NCI-H226 (cell line): ENCODE measurements around the gene ARHGAP31.
"Not testable (repeated sequence)": the region's sequence is repeated elsewhere in the genome, so short reads cannot be mapped to it uniquely, and the experiment has no call there.

Experiments
- DNase-seq: peaks from one replicate; pipeline ENCODE4 v3.0.0-alpha.2; 2015

ARHGAP31 gene

DNA sequence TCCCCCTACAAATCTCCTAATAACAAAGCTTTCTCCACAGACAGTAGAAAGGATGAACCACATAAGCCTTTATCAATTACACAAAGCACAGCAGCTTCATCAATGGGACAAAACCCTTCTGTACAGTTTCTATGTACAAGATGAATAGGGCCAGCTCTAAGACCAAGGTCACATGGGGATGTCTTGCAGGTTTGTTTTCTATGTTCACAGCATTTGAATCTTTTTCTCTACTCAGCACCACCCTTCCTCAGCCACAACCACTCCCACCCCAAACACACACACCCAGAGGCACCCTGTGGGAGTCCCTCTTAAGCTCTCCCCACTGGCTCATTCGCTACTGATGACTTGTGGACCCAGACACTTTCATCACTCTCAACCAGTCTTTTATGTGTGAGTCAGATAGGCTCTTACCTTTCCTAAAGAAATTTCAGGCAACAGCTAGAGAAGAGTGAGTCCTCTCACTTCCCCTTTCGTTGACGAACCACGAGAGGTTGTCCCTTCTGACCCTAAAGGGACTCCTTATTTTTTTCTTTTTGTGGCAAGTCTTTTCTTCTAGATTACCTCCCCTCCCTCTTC, 57.9 kb downstream of the ARHGAP31 start:
- DNase-seq = peak; percentile 5

DNA sequence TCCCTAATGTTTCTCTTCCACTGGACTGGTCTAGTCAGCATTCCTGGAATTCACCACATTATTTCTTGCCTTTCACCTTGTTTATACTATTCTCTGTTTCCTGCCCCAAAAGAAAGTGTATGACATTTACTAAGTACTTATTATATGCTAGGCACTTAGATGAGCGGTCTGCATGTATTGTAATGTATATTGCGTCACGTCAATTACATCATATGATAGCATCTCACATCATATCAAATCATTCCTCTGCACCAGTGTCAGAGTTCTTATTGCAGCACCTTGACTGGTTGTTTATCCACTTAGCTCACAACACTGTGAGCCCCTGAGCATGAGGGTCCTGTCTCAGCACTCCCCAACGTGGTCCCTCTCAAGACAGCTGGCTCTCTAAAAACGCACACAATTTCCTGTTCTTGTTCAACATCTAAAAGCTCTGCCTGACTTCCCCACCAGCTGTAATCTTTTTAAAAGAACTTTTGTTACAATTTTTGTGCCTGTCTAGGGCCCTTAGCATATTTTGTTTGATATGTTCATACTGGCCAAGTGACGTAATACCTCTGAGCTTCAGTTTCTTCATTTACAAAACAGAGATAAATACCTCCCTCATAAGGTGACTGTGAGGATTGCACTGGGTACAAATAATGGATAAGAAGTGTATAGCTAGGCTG, 58.8 kb downstream of the ARHGAP31 start:
- DNase-seq = peak; percentile 33

DNA sequence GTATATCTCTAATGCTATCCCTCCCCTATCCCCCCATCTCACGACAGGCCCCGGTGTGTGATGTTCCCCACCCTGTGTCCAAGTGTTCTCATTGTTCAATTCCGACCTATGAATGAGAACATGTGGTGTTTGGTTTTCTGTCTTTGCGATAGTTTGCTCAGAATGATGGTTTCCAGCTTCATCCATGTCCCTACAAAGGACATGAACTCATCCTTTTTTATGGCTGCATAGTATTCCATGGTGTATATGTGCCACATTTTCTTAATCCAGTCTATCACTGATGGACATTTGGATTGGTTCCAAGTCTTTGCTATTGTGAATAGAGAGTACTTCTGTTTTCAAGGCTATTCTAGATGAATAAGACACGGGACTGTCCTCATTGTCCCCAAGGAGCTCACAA, 61.4 kb downstream of the ARHGAP31 start:
- not testable (repeated sequence) for DNase-seq

DNA sequence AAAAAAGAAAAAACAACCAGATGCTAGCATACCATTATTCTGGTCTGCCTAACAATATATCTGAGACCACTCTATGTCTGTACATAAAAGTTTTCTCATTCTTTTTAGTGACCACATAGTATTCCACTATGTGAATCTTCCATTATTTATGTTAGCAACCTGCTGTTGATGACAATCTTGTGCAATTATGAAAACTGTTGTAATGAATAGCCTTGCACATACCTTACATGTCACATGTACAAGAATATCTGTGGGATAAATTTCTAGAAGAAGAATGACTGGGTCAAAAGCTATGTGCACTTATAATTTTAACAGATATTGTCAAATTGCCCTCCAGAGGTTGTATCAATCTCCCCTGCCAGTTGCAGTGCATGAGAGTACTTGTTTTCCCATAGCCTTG, 62.5 kb downstream of the ARHGAP31 start:
- DNase-seq = no peak

DNA sequence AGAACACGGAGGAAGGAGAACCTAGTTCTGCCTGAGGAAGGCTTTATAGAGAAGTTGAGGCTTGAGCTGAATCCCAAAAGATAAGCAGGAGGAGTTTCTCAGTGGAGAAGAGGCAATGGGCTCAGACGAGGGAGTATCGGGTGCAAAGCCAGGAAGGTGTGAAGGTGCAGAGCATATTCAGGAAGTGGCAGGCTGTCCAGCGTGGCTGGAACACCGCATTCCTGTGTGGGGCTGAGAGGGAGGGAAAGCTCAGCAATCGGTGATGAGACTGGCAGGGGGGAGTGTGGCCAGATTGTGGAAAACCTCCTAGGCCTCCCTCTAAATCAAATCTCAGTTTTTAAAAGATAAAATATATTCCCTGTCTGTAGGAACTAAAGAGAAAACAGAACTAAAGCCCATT, 63.0 kb downstream of the ARHGAP31 start:
- DNase-seq = no peak

DNA sequence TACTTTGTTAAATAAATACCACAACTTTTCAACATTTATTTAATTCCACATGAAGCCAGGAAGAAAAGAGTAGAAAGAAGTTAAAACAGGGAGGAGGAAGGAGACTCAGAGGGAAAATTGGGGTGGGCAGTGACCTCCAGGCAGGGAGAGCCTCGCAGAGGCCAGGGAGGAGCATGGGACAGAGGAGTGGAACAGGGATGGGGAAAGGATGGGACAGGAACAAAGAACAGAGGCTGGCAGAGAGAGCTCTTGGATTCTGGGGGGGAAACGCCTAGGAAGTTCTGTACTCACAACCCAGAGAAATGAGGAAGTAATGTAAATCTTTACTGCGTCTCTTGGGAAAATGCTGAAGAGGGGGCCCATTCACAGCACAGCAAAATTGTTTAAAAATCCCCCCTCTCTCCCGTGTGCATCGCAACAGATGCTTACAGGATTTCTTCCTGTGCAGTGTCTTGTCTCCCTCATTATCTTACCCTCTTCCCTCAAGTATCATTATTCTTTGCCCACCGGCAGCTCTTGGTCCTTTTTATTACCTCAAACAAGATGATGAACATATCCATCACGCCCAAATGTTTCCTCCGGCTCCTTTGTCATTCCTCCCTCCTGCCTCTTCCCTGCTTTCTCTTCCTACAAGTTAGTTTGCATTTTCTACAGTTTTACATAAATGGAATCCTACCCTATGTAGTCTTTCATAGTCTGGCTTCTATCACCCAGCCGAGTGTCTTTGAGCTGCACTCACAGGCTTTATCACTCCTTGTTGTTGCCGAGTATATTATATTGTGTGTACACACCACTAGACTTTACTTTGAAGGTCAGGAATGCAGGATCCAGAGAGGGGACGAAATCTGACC, 65.5 kb downstream of the ARHGAP31 start:
- DNase-seq = no peak

DNA sequence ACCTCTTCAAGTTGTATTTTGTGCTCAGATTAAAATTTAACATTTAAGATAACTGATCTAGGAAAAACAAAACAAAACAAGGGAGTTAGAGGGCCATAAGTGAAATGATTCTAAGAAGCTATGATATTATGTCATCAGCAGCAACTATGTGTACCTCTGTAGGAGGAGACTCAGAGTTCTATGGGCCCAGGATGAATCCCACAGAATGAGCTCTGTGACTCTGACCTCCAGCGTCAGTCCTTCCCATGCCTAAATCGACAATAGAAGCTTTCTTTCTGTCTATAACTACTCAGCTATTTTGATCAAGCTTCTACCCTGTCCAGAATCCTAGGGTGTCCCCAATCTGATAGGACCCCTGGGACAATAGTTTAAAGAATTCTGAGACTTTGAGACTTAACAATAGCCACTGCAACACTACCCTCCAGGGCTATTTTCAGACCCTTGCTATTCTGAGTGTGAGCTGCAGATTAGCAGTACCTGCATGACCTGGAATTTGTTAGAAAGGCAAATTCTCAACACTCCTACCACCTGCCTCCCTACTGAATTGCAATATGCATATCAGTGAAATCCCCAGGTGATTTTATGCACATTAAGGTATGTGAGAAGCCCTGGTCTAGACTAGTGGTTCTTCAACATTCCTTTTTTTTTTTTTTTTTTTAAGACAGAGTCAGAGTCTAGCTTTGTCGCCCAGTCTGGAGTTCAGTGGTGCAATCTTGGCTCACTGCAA, 66.7 kb downstream of the ARHGAP31 start:
- no peak for DNase-seq

DNA sequence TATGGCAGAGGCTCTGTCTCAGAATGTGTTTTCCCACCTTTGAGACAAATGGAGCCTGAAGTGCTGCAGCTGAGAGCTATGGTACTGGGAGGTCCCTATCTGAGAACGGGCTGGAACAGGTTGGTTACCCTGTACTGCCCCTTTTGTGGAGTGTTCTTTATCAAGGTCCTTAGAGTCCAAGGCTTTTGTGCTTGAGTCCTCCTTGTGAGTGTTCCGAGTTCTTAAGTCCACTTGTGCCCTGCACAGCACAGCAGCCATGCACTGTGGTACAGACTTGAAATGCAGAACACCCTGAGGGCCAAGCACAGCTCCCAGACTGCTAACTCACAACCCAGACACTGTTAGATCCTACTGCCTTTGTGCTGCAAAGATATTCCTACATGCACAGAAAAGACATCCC, 67.8 kb downstream of the ARHGAP31 start:
- DNase-seq = no peak

DNA sequence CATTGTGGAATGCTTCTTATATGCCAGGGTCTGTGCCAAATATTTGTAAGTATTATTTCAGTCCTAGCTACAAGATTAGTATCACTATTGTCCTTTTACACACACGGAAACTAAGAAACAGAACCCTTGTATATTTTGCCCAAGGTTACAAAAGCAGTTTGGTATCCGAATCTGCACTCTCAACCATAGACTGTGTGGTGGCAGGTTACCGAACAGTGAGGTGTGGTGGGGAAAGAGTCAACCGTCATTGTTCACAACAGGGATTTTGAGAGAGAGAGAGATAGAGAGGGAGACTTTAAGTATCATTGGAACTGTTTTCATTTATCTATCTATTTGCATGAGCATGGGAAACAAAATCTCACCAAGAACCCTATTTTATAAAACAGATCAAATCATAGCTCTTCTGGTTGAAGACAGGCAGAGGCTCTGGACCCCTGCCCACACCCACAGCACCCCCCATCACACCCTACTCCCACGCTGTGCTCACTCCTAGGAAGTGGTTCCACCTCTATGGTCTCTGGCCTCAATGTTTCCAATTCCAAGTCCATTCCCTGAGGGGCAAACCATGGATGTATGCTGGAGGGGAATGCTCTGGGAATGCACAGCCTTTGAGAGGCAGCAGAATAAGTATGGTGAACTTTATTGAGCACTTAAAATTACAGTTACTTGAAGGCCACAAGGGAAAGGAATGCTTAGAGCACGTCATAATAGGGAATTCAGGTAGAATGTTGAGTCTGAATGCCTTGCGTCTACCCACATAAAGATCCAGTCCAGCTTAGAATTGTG, 69.0 kb downstream of the ARHGAP31 start:
- no peak for DNase-seq

DNA sequence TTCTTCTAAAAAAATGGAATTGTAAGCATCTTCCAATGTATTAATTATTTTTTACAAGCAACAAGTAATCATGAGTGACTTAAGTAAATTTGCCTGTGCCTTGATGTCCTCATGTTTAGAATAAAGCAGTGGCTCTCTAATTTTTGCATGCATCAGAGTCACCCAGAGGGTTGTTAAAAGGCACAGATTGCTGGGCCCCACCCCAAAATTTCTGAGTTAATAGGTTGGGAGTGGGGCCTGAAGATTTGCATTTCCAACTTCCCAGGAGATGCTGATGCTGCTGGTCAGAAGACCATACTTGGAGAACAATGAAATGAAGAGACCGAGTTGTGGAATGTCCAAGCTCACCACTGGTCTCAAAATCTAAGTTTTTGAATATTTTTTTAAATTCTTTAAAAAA, 70.2 kb downstream of the ARHGAP31 start:
- DNase-seq = no peak

DNA sequence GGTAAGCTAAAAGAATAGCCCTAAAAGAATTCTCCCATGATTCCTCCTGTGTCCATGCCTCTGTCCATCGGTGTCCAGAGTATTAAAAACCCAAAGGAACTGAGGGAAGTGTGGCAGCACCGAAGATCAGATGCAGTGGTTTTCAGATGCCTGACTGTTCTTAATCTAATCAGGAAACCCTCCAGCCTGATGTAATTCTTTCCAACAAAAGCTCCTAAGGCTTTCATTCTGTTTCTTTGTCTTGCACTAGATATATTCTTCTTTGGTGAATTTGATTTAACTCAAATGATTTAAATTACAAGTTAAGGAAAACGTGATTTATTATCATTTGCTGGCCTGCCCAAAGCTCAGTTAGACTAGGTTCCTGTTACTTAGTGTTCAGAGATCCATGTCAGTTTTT, 71.2 kb downstream of the ARHGAP31 start:
- no peak for DNase-seq

DNA sequence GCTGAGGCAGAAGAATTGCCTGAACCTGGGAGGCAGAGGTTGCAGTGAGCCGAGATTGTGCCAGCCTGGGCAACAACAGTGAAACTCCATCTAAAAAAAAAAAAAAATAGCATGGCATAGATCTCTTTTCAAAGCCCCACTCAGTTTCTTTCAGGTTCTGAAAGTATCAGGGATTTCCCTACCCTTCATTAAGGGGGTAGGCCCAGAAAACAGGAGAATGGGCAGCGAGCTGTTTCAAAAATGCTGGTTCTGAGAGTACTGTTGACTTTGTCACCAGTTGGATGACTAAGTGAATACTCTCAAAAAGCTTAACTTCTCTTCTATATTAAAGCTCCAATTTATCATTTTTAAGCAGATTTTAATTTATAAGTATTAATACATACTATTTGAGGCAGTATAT, 72.8 kb downstream of the ARHGAP31 start:
- DNase-seq = no peak

DNA sequence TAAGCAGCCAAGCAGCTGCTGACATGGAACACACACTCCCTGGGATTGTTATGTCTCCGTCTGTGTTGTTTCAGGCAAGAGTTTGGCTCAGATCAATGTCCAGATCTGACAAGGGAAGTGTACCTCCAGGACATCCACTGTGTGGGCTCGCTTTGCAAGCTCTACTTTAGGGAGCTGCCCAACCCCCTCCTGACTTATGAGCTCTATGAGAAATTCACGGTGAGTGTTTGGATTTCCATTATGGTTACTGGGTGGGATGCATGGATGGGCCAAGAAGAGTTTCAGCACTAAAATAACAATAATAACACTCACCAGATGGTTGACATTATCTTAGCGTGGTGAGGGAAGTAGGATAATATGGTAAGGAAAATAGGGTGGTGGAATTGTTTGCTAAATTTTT, 74.1 kb downstream of the ARHGAP31 start:
- DNase-seq = no peak

DNA sequence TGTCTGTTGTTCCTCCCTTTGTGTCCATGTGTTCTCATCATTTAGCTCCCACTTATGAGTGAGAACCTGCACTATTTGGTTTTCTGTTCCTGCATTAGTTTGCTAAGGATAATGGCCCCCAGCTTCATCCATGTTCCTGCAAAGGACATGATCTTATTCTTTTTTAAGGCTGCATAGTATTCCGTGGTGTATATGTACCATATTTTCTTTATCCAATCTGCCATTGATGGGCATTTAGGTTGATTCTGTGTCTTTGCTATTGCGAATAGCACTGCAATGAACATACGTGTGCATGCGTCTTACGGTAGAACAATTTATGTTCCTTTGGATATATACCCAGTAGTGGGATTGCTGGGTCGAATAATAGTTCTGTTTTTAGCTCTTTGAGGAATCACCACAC, 77.6 kb downstream of the ARHGAP31 start:
- DNase-seq = not testable (repeated sequence)

DNA sequence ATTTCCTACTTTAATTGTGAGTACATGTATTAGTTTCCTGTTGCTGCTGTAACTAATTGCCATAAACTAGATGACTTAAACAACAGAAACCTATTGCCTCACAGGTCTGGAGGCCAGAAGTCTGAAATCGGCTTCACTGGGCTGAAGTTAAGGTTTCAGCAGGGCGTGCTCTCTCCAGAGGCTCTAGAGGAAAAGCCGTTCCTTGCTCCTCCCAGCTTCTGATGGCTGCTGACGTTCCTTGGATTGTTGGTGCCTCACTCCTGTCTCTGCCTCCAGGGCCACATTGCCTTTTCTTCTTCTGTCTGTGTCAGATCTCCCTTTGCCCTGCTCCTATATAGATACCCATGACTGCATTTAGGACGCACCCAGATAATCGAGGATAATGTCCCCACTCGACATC, 80.9 kb downstream of the ARHGAP31 start:
- DNase-seq = no peak

DNA sequence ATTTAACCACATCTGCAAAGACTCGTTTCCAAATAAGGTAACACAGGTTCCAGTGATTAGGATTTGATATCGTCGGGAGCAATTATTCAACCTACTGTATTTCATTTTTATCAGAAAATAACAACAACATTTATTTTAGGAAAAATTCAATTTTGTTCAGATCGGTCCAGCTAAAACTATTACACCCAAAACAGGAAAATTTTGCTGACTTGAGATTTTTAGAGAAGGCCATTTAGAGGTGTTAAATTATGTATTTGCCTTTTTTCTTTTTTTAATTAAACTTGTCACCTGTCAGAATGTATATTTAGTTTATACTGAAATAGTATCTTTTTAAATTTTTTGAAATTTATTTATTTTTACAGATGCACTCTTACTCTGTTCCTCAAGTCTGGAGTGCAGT, 81.3 kb downstream of the ARHGAP31 start:
- no peak for DNase-seq

DNA sequence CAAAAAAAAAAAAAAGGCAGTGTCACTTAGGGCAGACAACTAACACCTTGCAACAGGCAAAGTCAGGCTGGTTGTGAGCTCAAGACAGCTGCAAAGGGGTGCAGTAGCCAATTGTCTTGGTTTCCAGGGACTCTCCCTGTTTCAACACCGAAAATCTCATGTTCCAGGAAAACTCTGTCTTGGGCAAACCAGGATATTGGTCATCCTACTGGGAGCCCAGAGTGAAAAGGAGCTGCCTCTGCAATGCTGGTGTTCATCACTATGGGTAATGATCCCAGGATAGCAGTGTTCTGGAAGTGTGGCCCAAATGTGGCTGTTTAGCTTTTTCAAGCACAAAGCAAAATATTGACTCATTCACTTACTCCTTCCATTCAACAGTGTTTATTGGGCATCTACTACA, 82.6 kb downstream of the ARHGAP31 start:
- DNase-seq = no peak

DNA sequence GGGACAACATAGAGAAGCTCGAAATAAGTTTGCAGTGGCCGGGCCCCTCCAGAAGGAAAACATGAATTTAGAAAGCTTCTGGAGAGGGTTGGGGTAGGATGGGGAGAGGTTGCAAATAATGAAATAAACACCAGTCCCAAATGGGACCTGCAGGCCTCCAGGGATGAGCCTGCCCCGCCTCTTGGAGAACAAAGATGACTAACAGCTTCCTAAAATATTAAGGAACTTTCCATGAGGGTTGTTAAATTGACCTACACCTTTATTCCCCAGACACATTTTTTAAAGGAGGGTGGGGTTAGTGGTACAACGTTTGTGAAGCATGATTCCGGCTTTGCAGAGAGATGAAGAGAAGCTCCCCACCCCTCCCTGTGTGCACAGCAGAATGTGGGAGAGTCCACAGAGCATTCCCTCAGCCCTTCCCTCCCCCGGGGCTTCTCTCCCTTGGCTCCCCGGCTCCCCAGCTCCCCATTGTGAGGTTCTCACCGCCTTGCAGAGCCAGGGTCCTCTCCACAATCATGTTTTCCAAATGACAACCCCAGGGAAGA, 84.1 kb downstream of the ARHGAP31 start:
- DNase-seq = no peak

DNA sequence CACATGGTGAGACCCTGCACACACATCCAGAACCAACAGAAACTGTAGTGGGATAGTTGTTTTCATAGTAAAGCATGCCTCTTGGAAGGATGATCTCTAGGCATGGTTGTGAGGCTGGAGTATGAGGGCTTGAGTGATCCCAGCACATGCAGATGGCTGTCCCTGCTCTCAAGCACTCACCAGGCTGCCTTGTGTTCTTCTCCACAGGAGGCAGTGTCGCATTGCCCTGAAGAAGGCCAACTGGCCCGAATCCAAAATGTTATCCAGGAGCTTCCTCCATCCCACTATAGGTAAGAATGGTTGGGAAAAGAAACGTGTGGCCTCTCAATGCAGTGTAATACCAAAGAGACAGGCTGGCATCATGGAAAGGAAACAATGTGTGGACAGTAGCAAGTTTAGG, 86.5 kb downstream of the ARHGAP31 start:
- DNase-seq = no peak

DNA sequence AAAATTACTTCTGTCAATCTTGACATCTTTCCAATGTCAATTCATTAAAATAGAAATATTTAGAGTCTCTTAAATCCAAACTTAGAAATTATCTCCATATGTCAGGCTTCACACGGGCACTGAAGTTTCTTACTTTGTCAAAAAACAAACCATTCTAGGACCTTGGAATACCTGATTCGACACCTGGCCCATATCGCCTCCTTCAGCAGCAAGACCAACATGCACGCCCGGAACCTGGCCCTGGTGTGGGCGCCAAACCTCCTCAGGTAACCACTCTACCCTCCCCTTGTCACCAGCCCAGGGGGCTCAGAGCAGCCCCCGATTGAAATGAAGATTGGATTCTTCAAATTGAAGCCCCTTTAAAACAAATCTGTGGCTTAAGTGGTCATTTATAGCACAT, 88.0 kb downstream of the ARHGAP31 start:
- DNase-seq = no peak

DNA sequence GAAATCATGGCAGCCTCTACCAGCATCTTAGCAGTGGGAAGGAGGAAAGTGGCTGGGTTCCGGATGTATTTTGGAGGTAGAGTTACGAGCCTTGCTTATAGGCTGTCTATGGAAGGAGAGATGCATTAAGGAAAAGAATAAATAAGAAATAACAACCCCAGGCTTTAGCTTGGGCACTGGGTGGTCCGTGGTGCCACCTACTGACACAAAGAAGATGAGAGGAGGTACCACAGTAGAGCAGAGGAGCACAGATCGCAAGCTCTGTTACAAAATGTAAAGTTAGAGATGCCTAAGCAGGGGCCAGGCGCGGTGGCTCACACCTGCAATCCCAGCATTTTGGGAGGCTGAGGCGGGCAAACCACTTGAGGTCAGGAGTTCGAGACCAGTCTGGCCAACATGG, 94.4 kb downstream of the ARHGAP31 start:
- no peak for DNase-seq

DNA sequence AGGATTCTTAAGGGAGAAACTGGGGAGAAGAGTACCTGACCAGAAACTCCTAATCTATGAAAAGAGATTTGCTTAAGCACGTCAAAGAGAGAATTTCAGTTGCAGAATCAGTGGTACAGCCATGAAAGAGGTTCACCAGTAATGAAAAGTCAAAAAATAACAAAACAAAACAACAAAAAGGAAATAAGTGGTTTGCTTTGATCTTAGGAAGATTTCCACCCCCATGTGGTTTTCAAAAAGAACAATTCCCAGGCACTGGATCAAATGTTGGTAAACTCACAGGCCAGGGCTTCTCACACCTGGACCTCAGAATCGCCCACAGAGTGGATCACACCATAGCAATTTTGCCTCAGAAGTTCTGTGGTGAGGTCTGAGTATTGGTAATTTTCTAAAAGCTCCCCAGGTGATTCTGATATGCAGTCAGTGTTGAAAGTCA, 101.8 kb downstream of the ARHGAP31 start:
- no peak for DNase-seq
